K562 (cell line): ENCODE results near the gene EGFR.

Experiments used
- POLR2A ChIP-seq: fragments of 450-650 bp; conservative IDR thresholded peaks from 2 replicates; pipeline ENCODE4 v1.6.1; 2016
- POLR2B ChIP-seq: fragments of 450-650 bp; IDR thresholded peaks from 2 replicates; pipeline ENCODE4 v1.6.1; 2018; ENCODE audit warnings: low read depth; ENCODE audit not compliant: partially characterized antibody
- PURB ChIP-seq: sonication (generic); formaldehyde crosslinking; IDR thresholded peaks from 2 replicates; pipeline ENCODE4 v1.9.0; 2021; ENCODE audit warnings: low read depth, mild to moderate bottlenecking, missing genetic modification reagents
- WHSC1 ChIP-seq: IDR thresholded peaks from one replicate; pipeline ENCODE4 v1.6.1; 2012; ENCODE audit warnings: low read length, control low read depth, inconsistent platforms
- ZBED1 ChIP-seq: IDR thresholded peaks from 2 replicates; pipeline ENCODE4 v1.6.1; 2014
- ZNF431 ChIP-seq: sonication (generic); formaldehyde crosslinking; IDR thresholded peaks from 2 replicates; pipeline ENCODE4 v1.8.0; 2022; ENCODE audit warnings: mild to moderate bottlenecking, missing genetic modification reagents
- TF ChIP-seq, protein P1 (sequence below): fragments of 250-450 bp; sonication (Bioruptor Pico); IDR thresholded peaks from 2 replicates; pipeline ENCODE4 v1.9.0; 2021; ENCODE audit warnings: mild to moderate bottlenecking
- TF ChIP-seq, protein P2 (sequence below), 3 experiments: IDR thresholded peaks in 2 of 3; conservative IDR thresholded peaks in 1 of 3; 2 replicates each; pipeline ENCODE4 v1.5.1; 2011 to 2012; ENCODE audit warnings: low read length in 3 of 3, mild to moderate bottlenecking in 3 of 3, control low read depth in 2 of 3, improper control_type of control experiment in 1 of 3, inconsistent platforms in 1 of 3, low read depth in 1 of 3, mixed read lengths in 1 of 3, moderate library complexity in 1 of 3; ENCODE audit not compliant: insufficient read depth in 2 of 3
- TF ChIP-seq, protein P3 (sequence below): sonication (generic); formaldehyde crosslinking; IDR thresholded peaks from 2 replicates; pipeline ENCODE4 v1.5.0; 2020; ENCODE audit warnings: missing genetic modification reagents
- TF ChIP-seq, protein P4 (sequence below): sonication (generic); formaldehyde crosslinking; IDR thresholded peaks from 2 replicates; pipeline ENCODE4 v1.9.0; 2022; ENCODE audit warnings: mild to moderate bottlenecking, missing genetic modification reagents
- TF ChIP-seq, protein P5 (sequence below): fragments of 450-650 bp; IDR thresholded peaks from 2 replicates; pipeline ENCODE4 v1.6.1; 2016; ENCODE audit warnings: mild to moderate bottlenecking

DNA sequence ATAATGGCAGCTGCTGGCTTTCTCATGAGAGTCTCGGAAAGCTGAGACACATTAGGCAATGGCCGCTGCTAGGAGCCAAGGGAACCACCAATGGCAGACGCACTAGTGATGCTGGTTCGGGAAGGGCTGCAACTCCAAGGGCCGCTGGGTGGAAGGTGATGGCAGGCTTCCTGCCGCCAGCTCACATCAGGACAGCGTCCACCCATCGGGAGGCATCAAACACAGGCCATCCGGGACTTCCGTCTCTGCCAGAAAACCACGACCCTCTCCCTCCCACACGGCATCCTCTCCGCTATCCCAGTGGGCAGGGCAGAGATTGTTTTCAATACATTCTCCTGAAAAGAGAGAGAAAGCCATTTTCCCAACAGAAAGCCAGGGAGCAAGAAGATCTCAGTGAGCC lies 27.5 kb upstream of the EGFR start:
- TF ChIP-seq, protein P1, sequence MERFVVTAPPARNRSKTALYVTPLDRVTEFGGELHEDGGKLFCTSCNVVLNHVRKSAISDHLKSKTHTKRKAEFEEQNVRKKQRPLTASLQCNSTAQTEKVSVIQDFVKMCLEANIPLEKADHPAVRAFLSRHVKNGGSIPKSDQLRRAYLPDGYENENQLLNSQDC (CRISPR knock-in tag) = no peak
- TF ChIP-seq, protein P2, sequence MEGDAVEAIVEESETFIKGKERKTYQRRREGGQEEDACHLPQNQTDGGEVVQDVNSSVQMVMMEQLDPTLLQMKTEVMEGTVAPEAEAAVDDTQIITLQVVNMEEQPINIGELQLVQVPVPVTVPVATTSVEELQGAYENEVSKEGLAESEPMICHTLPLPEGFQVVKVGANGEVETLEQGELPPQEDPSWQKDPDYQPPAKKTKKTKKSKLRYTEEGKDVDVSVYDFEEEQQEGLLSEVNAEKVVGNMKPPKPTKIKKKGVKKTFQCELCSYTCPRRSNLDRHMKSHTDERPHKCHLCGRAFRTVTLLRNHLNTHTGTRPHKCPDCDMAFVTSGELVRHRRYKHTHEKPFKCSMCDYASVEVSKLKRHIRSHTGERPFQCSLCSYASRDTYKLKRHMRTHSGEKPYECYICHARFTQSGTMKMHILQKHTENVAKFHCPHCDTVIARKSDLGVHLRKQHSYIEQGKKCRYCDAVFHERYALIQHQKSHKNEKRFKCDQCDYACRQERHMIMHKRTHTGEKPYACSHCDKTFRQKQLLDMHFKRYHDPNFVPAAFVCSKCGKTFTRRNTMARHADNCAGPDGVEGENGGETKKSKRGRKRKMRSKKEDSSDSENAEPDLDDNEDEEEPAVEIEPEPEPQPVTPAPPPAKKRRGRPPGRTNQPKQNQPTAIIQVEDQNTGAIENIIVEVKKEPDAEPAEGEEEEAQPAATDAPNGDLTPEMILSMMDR (IDR thresholded peaks at IDR 0.05 in 2 of 3, conservative IDR thresholded peaks at IDR 0.05 in 1 of 3; ENCODE audit: insufficient read depth in 2 of 3, low read depth in 1 of 3, low read length in 3 of 3) = no peak
- no peak for TF ChIP-seq POLR2A
- TF ChIP-seq PURB (CRISPR knock-in tag) = no peak
- TF ChIP-seq, protein P3, sequence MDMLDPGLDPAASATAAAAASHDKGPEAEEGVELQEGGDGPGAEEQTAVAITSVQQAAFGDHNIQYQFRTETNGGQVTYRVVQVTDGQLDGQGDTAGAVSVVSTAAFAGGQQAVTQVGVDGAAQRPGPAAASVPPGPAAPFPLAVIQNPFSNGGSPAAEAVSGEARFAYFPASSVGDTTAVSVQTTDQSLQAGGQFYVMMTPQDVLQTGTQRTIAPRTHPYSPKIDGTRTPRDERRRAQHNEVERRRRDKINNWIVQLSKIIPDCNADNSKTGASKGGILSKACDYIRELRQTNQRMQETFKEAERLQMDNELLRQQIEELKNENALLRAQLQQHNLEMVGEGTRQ (CRISPR knock-in tag) = no peak
- no peak for TF ChIP-seq WHSC1
- no peak for TF ChIP-seq POLR2B
- TF ChIP-seq, protein P4, sequence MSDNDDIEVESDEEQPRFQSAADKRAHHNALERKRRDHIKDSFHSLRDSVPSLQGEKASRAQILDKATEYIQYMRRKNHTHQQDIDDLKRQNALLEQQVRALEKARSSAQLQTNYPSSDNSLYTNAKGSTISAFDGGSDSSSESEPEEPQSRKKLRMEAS (CRISPR knock-in tag) = no peak
- TF ChIP-seq ZBED1 = no peak
- TF ChIP-seq ZNF431 (CRISPR knock-in tag) = no peak
- TF ChIP-seq, protein P5, sequence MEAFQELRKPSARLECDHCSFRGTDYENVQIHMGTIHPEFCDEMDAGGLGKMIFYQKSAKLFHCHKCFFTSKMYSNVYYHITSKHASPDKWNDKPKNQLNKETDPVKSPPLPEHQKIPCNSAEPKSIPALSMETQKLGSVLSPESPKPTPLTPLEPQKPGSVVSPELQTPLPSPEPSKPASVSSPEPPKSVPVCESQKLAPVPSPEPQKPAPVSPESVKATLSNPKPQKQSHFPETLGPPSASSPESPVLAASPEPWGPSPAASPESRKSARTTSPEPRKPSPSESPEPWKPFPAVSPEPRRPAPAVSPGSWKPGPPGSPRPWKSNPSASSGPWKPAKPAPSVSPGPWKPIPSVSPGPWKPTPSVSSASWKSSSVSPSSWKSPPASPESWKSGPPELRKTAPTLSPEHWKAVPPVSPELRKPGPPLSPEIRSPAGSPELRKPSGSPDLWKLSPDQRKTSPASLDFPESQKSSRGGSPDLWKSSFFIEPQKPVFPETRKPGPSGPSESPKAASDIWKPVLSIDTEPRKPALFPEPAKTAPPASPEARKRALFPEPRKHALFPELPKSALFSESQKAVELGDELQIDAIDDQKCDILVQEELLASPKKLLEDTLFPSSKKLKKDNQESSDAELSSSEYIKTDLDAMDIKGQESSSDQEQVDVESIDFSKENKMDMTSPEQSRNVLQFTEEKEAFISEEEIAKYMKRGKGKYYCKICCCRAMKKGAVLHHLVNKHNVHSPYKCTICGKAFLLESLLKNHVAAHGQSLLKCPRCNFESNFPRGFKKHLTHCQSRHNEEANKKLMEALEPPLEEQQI = no peak
